GM12878 (cell line): ENCODE measurements around the gene GTF2F2. TPM values are rescaled to one million over a fixed set of nuclear protein-coding genes. Genes with fewer than 3 reads are reported as not detected.

Experiments
- ASH2L ChIP-seq: fragments of 300-600, 200-600 bp; sonication (generic); IDR thresholded peaks from 2 replicates; pipeline ENCODE4 v1.6.1; 2017; ENCODE audit warnings: low read depth, mild to moderate bottlenecking, borderline replicate concordance
- CHD2 ChIP-seq: IDR thresholded peaks from 2 replicates; pipeline ENCODE4 v1.6.1; 2011; ENCODE audit warnings: low read depth, low read length, improper control_type of control experiment, borderline replicate concordance
- ESRRA ChIP-seq: IDR thresholded peaks from 2 replicates; pipeline ENCODE4 v1.6.1; 2012; ENCODE audit warnings: mild to moderate bottlenecking, low read length, improper control_type of control experiment
- HDGF ChIP-seq: fragments of 450-650 bp; IDR thresholded peaks from 2 replicates; pipeline ENCODE4 v1.6.1; 2016; ENCODE audit warnings: antibody characterized with exemption
- JUNB ChIP-seq: IDR thresholded peaks from 2 replicates; pipeline ENCODE4 v1.6.1; 2016; ENCODE audit warnings: antibody characterized with exemption, mild to moderate bottlenecking
- JUND ChIP-seq: IDR thresholded peaks from 2 replicates; pipeline ENCODE4 v1.6.1; 2012; ENCODE audit warnings: low read depth, mild to moderate bottlenecking, low read length, improper control_type of control experiment, moderate library complexity
- MEF2A ChIP-seq: IDR thresholded peaks from 2 replicates; pipeline ENCODE4 v1.6.1; 2011; ENCODE audit warnings: low read depth, mild to moderate bottlenecking, low read length, moderate library complexity; ENCODE audit not compliant: insufficient read depth
- MTA2 ChIP-seq: fragments of 450-650 bp; IDR thresholded peaks from 2 replicates; pipeline ENCODE4 v1.6.1; 2016; ENCODE audit warnings: low read depth, mild to moderate bottlenecking, moderate library complexity
- NBN ChIP-seq: fragments of 450-650 bp; IDR thresholded peaks from 2 replicates; pipeline ENCODE4 v1.6.1; 2016
- NFYB ChIP-seq: IDR thresholded peaks from 2 replicates; pipeline ENCODE4 v1.6.1; 2011; ENCODE audit warnings: low read depth, mild to moderate bottlenecking, low read length, improper control_type of control experiment, moderate library complexity; ENCODE audit not compliant: insufficient read depth
- RAD51 ChIP-seq: fragments of 450-650 bp; IDR thresholded peaks from 2 replicates; pipeline ENCODE4 v1.6.1; 2016; ENCODE audit warnings: moderate library complexity, mild to moderate bottlenecking, inconsistent platforms
- SMAD5 ChIP-seq: IDR thresholded peaks from 2 replicates; pipeline ENCODE4 v1.6.1; 2016; ENCODE audit warnings: antibody characterized with exemption, low read depth
- polyA plus RNA-seq, 11 experiments: library from polyadenylated mRNA; depleted of rRNA in 4 of 11; unstranded in 6 of 11; stranded (reverse) in 5 of 11; fragments of >200 nt; fragmentation: Nextera tagmentation in 4 of 11; fragmentation: Illumina TruSeq in 1 of 11; extraction: Ambion mirVana in 4 of 11; extraction: Trizol in 1 of 11; gene quantifications; 1 replicate in 1 of 11; 2 replicates in 10 of 11; pipeline versions ENCODE4 v1.2.1 to v1.2.3, GENCODE V29; 2011 to 2016; ENCODE audit warnings: inconsistent platforms in 2 of 11, missing spikeins in 2 of 11, low read depth in 1 of 11
- total RNA-seq, 4 experiments: library from RNA; depleted of rRNA in 3 of 4; stranded (reverse); fragments of >200 nt in 3 of 4; fragmentation: Illumina TruSeq in 1 of 4; extraction: Trizol in 1 of 4; gene quantifications; 2 replicates each; pipeline versions ENCODE4 v1.2.1 to v1.2.3, GENCODE V29; 2013 to 2021
- TF ChIP-seq, protein P1 (sequence below): fragments of 450-650 bp; formaldehyde crosslinking; IDR thresholded peaks from 2 replicates; pipeline ENCODE4 v1.5.0; 2022; ENCODE audit warnings: mild to moderate bottlenecking, missing genetic modification characterization
- TF ChIP-seq, protein P2 (sequence below): IDR thresholded peaks from 2 replicates; pipeline ENCODE4 v1.6.1; 2011; ENCODE audit warnings: borderline replicate concordance, low read depth, mild to moderate bottlenecking, moderate library complexity, low read length; ENCODE audit not compliant: insufficient read depth, poor library complexity, severe bottlenecking
- TF ChIP-seq, protein P3 (sequence below), 3 experiments: IDR thresholded peaks in 2 of 3; conservative IDR thresholded peaks in 1 of 3; 2 replicates each; pipeline ENCODE4 v1.5.1; 2011; ENCODE audit warnings: low read depth in 3 of 3, low read length in 3 of 3, mild to moderate bottlenecking in 3 of 3, control low read depth in 2 of 3, moderate library complexity in 2 of 3, inconsistent platforms in 1 of 3, mixed read lengths in 1 of 3; ENCODE audit not compliant: control insufficient read depth in 2 of 3, insufficient read depth in 1 of 3; ENCODE audit errors: extremely low read depth in 1 of 3
- TF ChIP-seq, protein P4 (sequence below): fragments of 450-650 bp; IDR thresholded peaks from 2 replicates; pipeline ENCODE4 v1.6.1; 2016; ENCODE audit warnings: mild to moderate bottlenecking

Gene GTF2F2
- total and polyA plus RNA-seq, 10 of the 15 experiments (the other 5 are each of a cell fraction or from before 2014, with no cell fraction given): 14.5 to 30.8 (median 22.6) TPM

DNA sequence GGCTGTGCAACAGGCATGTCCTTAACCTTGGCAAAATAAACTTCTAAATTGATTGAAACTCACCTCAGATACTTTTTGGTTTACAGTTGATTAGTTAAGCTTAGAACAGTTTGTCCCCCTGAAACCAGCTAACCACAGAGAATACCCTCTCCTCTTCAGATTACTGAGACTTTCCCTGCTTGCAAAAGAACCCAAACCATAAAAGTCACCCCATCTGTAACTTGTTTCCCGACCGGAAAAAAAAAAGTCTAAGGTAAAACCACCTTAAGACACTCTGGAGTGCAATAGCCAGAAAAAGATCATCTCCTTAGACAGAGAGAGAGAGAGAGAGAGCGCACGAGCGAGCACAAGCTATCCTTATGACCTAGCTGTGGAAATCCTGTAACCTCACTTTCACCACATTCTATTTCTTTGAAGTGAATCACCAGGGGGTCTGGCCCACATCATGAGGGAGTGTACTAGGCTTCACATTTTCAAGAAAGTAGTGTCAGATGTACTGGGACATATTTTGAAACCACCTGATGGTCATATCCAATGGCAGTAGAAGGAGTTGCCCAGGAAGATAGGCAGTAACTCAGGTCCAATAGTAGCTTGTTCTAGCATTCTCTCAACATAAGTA is 11.1 kb upstream of the GTF2F2 start (continued):
- TF ChIP-seq, protein P1, sequence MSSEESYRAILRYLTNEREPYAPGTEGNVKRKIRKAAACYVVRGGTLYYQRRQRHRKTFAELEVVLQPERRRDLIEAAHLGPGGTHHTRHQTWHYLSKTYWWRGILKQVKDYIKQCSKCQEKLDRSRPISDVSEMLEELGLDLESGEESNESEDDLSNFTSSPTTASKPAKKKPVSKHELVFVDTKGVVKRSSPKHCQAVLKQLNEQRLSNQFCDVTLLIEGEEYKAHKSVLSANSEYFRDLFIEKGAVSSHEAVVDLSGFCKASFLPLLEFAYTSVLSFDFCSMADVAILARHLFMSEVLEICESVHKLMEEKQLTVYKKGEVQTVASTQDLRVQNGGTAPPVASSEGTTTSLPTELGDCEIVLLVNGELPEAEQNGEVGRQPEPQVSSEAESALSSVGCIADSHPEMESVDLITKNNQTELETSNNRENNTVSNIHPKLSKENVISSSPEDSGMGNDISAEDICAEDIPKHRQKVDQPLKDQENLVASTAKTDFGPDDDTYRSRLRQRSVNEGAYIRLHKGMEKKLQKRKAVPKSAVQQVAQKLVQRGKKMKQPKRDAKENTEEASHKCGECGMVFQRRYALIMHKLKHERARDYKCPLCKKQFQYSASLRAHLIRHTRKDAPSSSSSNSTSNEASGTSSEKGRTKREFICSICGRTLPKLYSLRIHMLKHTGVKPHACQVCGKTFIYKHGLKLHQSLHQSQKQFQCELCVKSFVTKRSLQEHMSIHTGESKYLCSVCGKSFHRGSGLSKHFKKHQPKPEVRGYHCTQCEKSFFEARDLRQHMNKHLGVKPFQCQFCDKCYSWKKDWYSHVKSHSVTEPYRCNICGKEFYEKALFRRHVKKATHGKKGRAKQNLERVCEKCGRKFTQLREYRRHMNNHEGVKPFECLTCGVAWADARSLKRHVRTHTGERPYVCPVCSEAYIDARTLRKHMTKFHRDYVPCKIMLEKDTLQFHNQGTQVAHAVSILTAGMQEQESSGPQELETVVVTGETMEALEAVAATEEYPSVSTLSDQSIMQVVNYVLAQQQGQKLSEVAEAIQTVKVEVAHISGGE (CRISPR knock-in tag): no peak
- TF ChIP-seq ESRRA (no peak), RAD51 (peak; percentile 67; the same call in 1 of the 2 replicates), NBN (no peak), HDGF (no peak), JUNB (peak; percentile 54), JUND (no peak), MEF2A (peak; percentile 34; the same call in 1 of the 2 replicates), SMAD5 (no peak), NFYB (peak; percentile 89), ASH2L (no peak), CHD2 (no peak), MTA2 (no peak)
- TF ChIP-seq, protein P2, sequence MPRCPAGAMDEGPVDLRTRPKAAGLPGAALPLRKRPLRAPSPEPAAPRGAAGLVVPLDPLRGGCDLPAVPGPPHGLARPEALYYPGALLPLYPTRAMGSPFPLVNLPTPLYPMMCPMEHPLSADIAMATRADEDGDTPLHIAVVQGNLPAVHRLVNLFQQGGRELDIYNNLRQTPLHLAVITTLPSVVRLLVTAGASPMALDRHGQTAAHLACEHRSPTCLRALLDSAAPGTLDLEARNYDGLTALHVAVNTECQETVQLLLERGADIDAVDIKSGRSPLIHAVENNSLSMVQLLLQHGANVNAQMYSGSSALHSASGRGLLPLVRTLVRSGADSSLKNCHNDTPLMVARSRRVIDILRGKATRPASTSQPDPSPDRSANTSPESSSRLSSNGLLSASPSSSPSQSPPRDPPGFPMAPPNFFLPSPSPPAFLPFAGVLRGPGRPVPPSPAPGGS: no peak
- TF ChIP-seq, protein P3, sequence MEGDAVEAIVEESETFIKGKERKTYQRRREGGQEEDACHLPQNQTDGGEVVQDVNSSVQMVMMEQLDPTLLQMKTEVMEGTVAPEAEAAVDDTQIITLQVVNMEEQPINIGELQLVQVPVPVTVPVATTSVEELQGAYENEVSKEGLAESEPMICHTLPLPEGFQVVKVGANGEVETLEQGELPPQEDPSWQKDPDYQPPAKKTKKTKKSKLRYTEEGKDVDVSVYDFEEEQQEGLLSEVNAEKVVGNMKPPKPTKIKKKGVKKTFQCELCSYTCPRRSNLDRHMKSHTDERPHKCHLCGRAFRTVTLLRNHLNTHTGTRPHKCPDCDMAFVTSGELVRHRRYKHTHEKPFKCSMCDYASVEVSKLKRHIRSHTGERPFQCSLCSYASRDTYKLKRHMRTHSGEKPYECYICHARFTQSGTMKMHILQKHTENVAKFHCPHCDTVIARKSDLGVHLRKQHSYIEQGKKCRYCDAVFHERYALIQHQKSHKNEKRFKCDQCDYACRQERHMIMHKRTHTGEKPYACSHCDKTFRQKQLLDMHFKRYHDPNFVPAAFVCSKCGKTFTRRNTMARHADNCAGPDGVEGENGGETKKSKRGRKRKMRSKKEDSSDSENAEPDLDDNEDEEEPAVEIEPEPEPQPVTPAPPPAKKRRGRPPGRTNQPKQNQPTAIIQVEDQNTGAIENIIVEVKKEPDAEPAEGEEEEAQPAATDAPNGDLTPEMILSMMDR (IDR thresholded peaks at IDR 0.05 in 2 of 3, conservative IDR thresholded peaks at IDR 0.05 in 1 of 3; ENCODE audit: control insufficient read depth in 2 of 3, extremely low read depth in 1 of 3, insufficient read depth in 1 of 3, low read depth in 3 of 3, low read length in 3 of 3): no peak
- TF ChIP-seq, protein P4, sequence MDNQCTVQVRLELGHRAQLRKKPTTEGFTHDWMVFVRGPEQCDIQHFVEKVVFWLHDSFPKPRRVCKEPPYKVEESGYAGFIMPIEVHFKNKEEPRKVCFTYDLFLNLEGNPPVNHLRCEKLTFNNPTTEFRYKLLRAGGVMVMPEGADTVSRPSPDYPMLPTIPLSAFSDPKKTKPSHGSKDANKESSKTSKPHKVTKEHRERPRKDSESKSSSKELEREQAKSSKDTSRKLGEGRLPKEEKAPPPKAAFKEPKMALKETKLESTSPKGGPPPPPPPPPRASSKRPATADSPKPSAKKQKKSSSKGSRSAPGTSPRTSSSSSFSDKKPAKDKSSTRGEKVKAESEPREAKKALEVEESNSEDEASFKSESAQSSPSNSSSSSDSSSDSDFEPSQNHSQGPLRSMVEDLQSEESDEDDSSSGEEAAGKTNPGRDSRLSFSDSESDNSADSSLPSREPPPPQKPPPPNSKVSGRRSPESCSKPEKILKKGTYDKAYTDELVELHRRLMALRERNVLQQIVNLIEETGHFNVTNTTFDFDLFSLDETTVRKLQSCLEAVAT: no peak
